Activated CD4-positive, alpha-beta T cell treated with anti-CD3 and anti-CD28 coated beads for 4 hours (primary cell): ENCODE results near the gene NECAB2.
A peak's percentile ranks its signal among the peaks of the same experiment; 100 is the strongest.

ENCODE experiments used
- DNase-seq, 2 donors: peaks; one replicate each; pipeline ENCODE4 v3.0.0-alpha.2; 2020

The NECAB2 gene

DNA sequence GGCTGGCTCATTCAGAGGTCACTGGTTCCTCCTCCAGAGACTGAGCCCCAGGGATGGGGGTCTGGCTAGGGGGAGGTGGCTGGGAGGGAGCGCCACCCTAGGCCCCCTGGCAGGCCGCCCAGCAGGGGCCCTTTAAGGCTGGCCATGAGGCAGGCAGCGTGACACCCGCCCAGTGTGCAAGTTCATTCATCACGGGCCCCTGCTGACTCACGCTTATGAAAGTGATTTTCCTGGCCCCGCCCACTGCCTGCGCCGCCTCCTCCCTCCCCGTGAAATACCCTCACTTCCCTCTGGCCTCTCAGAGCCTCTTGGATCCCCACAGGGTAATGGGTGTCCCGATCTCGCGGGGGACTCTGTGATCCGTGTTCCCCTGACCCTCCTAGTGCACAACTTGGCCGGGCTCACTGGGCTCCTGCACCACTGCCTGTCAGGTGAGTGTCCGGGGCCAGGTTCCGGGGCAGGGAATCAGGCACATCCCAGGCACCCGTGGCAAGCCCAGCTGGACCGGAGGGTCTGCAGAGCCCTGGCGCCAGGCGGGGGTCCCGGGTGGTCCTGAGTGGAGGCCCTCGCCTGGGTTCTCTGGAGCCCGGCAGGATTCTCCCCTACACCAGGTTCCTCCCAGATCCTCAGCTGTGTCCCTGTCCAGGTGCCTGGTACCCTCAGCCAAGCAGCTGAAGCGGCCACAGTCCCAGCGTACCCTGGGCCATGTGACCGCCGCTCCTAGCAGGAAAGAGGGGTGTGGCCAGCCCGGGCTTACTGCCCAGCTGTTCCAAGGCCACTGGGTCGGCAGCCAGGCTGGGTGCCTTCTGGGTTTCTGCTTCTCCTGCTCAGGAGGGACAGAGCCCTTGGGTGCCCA lies 14.9 kb upstream of the NECAB2 start, which contains the start of gene OSGIN1:
Gene OSGIN1, plus strand, starts transcription at position 301 of the 856 bp plus-strand sequence. CDS start 4,432 bp downstream, outside the sequence.
- peak; percentile 55 to 69 for DNase-seq

DNA sequence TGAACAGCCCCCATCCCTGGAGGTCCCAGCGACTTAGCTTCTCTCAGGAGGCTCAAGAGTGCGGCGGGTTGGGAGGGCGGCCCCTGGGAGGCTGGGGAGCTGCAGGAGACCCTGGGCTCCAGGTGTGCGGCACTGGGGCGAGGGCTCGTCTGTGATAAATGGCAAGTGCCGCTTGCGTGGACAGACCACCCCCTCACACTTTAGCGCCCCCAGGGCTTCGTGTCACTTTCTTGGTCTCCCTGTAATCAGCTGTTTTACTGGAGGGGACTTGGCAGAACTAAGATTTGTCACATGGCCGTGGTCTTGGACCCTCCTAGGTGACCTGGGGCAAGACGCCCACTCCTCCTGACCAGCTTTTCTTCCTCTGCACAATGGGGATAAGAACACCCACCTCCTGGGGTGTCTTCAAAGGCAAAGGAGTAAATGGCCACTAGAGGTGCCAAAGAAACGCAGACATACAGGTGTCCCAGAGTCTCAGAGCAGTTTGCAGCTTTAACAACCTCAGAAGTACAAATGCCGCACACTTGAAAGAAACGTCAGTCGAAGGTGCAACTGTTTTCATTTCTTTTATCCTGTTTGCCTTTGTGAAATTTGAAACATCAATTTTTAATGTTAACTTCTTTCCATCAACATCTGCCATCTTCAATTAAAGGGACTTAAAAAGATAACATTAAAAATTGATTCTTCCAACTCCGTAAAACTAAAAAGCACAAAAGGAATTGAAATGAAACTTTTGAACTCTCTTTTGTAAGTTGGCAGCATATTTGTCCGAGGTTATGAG lies 14.1 kb upstream of the NECAB2 start:
- DNase-seq: no peak

DNA sequence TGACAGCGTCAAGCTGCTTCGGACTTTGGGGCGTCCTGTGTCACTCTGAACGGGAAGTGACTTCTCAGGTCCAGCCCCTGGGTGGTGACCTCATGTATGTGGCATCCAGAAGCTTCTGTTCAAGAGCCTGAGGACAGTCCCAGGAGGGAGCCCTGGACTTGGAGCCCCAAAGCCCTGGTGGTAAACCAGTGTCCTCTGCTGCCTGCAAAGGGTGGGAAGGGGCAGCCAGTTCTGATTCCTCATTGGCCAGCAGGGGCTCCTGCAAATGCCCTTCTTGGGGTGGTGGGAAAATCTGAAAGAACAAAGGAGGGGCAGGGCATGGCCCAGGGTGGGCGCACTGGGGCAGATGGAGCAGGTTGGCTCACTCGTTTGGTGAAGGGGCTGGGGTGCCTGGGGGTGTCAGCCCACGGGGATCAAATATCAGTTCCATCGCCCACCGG lies 13.4 kb upstream of the NECAB2 start:
- no peak for DNase-seq

DNA sequence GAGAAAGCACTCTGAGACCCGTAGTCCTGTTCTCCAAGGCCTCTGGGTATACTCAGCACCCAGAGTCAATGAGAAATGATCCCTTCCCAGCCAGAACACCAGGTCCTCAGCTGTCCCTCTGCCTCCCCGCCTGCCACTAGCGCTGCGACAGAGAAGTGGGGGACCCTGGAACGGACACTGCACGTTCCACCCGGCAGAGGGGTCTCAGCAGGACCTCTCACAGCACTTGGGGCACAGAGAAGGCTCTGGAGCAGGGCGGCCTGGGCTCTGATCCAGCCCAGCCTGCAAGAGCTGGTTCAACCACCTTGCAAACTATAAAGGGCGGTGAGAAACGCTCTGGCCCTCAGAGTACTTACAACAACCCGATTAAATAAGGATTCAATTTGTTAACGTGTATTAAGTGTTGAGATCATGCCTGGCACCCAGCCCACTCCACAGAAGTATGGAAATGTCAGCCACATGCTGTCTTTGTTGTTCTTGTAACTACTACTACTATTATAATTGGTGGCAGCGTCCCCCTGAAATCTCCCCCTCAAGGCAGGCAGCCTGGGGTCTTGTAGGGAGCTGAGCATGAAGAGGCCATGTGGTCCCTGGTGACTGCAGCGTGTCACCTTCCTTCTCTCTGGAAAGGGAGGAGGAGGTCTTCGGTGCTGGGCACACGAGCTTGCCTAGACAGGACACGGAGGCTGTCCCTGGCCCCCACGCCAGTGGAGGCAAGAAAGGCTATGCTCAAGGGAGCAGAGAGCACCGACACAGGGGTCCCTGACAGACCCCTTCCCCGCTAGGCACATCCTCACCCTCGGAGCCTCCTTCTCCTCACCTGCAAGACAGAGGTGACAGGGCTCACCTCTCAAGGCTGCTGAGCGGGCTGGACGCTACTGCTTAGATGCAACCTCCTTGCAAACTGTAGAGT lies 12.6 kb upstream of the NECAB2 start:
- no peak for DNase-seq

DNA sequence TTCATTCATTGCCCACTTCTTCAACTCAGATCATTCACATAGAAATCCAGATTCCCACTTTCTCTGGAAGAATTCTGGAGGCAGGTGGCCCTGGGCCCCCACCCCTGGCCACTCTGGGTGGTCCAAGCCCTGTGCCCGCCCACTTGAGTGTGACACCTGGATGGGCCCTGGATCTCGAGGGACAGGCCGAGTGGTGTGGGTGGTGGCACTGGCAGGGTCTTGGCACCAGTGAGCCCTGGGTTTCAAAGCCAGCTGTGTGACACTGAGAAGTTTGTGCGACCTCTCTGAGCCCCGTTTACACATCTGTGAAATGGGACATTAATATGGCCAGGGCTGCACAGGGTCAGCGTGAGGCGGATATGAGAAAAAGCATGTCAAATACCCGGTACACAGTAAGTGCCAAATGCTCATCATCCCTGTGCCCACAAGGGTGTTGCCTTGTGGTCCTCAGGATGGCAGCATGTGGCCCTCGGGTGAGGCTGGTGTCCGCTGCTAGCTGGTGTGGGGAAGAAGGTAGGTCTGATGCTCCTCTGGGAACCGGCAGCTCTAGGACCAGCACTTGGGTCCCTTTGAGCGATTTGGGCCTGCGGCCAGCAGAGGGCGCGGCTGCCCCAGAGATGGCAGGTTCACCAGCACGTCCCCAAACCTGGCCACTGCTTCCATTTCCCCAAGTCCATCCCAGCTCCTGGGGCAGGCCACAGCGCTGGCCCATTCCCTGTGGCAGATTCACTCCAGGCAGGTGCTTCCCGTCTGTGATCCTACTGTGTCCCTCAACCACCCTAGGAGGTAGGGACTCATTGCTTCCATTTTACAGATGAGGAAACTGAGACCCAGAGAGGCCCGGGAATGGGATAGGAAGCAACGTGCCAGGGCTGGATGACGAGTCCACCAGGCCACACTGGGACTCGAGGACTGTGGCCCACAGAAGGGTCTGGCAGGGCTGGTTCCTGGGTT lies 11.4 kb upstream of the NECAB2 start:
- DNase-seq: peak; percentile 49 to 66

DNA sequence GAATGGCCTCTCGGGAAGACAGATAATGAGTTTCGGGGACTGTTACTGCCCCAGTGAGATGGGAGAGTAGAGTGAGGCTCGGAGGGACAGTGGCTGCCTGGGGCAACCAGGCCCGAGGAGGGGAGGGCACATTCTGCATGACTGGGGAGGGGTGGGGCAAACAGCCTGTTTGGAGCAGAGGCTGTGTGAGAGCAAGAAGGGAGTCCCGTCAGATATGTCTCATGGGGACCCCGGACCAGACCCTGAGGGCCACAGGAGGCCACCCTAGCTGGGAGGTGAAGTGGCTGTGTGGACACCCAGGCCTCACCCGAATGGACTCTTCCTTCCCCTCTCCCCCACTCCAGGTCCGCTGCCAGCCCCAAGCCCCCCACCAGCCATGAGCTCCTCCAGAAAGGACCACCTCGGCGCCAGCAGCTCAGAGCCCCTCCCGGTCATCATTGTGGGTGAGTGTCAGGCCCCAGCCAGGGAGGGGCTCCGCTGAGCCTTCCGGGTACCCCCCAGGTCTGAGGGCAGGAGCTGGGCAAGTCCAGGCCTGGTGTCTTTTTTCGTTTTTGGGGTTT lies 10.7 kb upstream of the NECAB2 start:
- no peak for DNase-seq

DNA sequence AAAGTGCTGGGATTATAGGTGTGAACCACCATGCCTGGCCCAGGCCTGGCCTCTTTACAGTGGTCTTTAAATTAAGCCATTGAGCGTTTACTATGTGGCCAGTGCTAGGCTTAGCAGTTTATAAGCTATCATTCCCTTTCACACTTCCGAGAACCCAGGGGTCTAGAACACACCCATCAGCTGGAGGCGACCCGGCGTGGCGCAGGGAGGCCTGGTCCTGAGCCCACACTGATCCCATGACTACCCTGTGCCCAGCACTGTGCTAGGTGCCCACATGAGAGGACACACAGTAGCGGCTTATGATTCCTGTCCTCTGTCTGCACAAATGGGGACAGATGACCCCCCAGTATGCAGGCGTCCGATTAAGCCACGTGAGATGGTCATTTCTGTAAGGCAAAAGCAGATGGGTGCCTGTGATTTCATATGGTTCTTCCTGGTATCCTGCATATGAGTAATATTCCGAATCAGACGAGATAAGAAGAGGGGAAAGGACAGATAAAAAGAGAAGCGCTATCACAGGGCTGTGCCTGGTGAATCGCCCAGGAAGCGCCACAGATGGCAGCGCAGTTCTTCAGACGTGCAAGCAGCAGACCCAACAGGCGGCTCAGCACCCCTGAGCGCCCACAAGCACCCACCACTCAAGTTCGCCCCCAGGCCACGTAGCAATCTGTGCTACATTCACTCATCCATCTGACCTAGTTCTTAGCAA lies 9.8 kb upstream of the NECAB2 start:
- no peak for DNase-seq

DNA sequence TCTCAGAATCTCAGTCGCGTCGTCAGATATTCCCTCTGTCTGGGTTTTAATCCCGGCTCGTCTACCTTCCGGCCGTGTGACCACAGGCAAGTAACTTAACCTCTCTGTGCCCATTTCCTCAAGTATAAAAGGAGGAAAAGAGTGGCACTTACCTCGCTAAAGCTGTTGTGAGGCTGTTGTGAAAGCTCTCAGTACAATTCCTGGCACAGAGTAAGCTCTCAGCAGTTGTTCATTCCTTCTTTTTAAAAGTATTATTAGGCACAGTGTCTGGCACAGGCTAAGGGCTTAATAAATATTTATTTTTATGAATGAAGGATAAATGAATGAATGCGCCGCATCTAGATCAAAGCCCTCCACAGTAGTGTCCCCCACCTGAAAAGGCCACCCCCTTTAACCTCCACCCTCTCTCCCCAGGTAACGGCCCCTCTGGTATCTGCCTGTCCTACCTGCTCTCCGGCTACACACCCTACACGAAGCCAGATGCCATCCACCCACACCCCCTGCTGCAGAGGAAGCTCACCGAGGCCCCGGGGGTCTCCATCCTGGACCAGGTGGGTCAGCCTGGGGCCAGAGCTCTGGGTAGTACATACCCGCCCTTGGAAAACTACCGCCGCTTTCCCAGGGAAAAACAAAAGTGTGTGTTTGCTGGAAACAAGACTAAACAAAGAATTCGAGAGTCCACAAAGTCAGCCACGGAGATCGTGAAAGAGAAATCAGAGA lies 9.0 kb upstream of the NECAB2 start:
- DNase-seq: no peak

DNA sequence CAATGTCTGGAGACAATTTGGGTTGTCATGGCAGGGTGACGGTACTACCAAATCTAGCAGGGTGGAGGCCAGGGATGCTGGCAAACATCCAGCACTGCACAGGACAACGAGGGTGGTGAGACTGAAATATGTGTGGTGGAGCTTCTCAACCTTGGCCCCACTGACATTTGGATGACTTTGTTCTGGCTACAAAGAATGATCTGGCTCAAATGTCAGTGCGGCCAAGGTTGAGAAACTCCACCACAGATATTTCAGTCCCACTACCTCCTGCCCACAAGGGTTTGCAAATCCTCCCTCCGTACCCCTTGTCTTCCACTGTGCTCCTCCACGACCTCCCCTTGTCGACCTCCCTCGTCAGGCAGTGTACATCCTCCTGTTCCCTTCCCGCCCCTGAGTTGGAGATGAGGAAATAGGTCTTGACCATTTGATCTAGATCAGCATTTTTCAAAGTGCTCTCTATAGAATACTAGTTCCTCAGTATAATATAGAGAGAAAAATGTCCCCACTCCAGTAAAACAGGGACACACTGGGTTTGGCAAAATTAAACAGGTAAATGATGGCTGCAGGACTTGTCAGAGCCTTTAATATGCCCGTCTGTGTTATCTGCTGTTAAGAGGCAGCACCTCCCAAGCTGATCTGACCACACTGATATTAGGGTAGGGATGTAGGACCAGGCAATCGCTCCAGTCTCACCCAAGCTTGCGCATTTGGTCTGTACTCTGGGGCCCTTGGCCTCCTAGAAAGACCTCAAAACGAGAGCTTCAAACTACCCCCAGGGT lies 8.2 kb upstream of the NECAB2 start:
- DNase-seq: no peak

DNA sequence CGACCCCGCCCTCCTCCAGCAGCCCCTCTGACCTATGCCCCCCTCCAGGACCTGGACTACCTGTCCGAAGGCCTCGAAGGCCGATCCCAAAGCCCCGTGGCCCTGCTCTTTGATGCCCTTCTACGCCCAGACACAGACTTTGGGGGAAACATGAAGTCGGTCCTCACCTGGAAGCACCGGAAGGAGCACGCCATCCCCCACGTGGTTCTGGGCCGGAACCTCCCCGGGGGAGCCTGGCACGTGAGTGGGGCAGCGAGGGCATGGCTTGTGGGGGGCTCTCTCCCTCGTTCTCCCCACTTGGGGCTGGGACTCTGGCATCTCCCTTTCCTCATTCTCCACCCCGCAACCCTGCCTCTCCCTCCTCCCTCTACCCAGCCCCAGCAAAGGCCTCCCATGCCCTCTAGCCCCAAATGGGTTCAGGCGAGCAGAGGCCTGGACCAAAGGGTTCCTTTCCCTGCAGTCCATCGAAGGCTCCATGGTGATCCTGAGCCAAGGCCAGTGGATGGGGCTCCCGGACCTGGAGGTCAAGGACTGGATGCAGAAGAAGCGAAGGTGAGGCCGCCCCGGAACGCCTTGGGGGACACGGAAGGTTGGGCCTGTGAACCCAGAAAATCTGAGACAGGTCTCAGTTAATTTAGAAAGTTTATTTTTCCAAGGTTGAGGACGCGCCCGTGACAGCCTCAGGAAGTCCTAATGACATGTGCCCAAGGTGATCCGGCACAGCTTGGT lies 7.4 kb upstream of the NECAB2 start:
- DNase-seq: no peak

DNA sequence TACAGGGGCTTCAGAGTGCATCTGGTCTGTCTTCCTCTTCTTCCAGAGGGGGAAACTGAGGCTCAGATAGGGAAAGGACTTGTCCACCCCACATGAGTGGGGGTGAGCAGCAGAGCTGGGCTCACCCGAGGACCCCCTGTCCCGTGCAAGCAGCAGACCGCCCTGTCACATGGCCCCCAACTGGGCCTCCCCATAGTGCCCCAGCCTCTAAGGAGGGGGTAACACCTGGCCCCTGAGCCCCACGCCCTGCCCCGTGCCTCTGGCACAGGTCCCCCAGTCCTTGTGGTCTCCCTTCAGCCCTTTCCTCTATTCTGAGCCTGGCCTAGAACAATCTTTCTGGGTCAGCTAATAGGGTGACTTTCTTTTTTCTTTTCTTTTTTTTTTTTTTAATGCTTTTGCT lies 6.5 kb upstream of the NECAB2 start:
- no peak for DNase-seq

DNA sequence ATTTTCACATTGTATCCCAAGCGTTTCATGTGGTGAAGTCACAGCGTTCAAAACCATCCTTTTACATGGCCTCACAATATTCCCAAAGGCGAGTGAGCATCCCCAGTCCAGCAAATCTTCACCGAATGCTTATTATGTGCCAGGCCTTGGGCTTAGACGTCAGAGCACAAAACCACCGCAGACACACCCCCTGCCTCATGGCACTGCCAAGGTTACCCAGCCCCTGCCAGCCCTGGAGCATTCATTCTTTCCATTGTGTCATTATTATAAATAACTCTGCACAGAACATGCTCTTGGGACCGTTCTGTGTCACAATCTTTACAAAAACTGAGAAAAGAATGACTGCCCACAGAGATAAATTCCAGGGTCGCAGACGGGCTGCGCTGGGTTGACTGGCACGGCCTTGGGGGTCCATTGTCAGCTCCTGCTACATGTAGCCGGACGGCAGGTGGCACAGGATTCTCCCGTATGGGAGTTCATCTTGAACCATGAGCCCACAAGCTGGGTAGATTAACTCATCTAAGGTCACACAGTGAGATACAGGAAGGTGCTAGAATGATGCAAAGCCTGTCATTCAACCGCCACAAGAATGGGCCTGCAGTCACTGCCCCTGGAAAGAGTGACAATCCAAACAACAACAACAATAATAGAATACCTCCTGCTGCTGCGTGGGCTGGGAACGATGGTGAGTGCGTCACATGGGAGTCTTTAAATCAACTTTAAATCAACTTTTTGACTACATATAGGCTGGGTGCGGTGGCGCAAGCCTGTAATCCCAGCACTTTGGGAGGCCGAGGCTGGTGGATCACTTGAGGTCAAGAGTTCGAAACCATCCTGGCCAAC lies 4.5 kb upstream of the NECAB2 start:
- no peak for DNase-seq

DNA sequence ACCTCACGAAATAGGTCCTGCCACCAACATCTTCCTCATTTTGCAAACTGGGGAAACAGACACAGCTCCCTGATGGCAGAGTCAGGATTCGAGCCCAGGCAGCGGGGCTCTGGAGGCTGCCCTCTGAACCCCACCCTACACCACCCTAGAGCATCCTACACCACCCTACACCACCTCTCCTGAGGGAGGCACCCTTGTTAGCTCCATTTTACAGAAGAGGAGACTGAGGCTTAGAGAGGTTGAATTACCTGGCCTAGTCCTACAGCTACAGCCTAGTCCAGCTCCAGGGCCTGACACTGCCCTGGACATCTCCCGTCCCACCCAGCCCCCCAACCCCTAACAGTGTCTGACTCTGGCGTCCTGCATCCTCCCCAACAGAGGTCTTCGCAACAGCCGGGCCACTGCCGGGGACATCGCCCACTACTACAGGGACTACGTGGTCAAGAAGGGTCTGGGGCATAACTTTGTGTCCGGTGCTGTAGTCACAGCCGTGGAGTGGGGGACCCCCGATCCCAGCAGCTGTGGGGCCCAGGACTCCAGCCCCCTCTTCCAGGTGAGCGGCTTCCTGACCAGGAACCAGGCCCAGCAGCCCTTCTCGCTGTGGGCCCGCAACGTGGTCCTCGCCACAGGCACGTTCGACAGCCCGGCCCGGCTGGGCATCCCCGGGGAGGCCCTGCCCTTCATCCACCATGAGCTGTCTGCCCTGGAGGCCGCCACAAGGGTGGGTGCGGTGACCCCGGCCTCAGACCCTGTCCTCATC lies 3.2 kb upstream of the NECAB2 start:
- no peak for DNase-seq

DNA sequence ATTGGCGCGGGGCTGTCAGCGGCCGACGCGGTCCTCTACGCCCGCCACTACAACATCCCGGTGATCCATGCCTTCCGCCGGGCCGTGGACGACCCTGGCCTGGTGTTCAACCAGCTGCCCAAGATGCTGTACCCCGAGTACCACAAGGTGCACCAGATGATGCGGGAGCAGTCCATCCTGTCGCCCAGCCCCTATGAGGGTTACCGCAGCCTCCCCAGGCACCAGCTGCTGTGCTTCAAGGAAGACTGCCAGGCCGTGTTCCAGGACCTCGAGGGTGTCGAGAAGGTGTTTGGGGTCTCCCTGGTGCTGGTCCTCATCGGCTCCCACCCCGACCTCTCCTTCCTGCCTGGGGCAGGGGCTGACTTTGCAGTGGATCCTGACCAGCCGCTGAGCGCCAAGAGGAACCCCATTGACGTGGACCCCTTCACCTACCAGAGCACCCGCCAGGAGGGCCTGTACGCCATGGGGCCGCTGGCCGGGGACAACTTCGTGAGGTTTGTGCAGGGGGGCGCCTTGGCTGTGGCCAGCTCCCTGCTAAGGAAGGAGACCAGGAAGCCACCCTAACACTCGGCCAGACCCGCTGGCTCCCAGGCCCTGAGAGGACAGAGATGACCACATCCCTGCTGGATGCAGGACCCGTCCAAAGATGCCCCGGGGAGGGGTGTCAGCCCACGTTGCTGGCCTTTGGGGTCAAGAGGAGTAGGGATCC lies 2.4 kb upstream of the NECAB2 start:
- no peak for DNase-seq

DNA sequence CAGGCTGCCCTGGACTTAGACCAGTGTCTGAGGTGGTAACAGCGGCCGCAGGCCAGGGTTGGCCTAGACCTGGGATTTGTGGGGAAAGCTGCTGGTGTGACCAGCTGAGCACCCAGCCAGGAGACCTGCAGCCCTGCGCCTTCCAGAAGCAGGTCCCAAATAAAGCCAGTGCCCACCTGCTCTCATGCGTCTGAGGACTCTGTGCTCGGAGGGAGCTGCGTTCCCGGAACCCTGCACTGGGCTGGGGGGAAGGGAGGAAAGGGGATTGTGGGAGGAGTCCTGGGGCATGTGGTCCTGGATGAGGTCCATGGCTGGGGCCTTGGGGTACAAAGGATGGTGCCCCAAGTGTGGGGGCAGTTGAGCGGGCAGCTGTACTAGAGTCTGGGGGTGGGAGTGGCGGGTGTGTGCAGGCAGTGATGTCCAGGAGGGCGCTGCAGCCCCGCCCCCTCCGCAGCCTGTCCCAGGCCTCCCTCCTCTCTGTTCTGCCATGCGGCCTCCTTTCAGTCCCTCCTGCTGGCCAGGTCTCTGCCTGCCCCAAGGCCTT lies 1.8 kb upstream of the NECAB2 start:
- no peak for DNase-seq

DNA sequence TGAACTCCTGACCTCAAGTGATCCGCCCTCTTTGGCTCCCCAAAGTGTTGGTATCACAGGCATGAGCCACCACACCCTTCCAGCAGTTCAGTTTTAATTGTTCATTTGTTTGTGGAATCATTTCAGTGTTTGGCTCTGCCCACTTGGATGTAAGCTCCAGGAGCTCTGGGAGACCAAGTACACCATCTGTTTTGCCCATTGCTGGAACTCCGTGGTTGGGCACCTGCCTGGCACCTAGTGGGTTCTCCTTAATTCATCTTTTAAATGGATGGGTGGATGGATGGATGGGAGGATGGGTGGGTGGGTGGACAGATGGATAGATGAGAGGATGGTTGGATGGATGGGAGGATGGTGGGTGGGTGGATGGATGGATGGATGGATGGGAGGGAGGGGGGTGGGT lies 953 bp upstream of the NECAB2 start:
- no peak for DNase-seq
